ENCODE data around the gene HSF5.

Gene HSF5

DNA sequence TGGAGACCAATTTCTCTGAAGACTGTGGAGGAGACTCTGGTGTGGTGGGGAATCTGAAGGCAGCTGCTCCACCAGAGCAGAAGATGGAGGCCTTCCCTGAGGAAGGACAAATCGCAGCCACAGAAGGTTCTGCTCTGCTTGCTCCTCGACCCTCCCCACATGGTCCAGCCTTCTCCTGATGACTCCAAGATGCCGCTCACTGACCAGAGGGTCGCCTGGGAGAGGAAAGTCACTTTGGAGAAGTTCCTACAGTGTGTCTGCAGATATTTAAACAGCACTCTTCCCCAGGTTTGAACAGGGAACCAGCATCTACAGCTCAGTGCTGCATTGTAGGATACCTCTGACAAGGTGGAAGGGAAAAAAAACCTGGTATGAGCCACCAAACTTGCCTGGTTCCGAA is 115.2 kb downstream of the HSF5 start:
- H3K4me3 ChIP-seq (ENCODE audit: severe bottlenecking): no peak overlapping the region
- no peak for ATAC-seq (ENCODE audit: low read depth)
- H3K27me3 ChIP-seq (ENCODE audit: insufficient read depth, poor library complexity, severe bottlenecking): no peaks in the 10 kb centered on the region
- peaks cover 3% of the 10 kb centered on the region for H3K4me1 ChIP-seq (ENCODE audit: insufficient read depth, poor library complexity, severe bottlenecking)
- no peaks in the 10 kb centered on the region for H3K36me3 ChIP-seq (ENCODE audit: low read depth)
- TF ChIP-seq, protein P1, sequence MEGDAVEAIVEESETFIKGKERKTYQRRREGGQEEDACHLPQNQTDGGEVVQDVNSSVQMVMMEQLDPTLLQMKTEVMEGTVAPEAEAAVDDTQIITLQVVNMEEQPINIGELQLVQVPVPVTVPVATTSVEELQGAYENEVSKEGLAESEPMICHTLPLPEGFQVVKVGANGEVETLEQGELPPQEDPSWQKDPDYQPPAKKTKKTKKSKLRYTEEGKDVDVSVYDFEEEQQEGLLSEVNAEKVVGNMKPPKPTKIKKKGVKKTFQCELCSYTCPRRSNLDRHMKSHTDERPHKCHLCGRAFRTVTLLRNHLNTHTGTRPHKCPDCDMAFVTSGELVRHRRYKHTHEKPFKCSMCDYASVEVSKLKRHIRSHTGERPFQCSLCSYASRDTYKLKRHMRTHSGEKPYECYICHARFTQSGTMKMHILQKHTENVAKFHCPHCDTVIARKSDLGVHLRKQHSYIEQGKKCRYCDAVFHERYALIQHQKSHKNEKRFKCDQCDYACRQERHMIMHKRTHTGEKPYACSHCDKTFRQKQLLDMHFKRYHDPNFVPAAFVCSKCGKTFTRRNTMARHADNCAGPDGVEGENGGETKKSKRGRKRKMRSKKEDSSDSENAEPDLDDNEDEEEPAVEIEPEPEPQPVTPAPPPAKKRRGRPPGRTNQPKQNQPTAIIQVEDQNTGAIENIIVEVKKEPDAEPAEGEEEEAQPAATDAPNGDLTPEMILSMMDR (IDR thresholded peaks at IDR 0.05; ENCODE audit: poor library complexity, severe bottlenecking): no peak
- no peak overlapping the region for H3K27ac ChIP-seq (ENCODE audit: poor library complexity, severe bottlenecking)
- DNase-seq (ENCODE audit: low spot score): no peak
- no peaks in the 10 kb centered on the region for H3K9me3 ChIP-seq (ENCODE audit: severe bottlenecking)

DNA sequence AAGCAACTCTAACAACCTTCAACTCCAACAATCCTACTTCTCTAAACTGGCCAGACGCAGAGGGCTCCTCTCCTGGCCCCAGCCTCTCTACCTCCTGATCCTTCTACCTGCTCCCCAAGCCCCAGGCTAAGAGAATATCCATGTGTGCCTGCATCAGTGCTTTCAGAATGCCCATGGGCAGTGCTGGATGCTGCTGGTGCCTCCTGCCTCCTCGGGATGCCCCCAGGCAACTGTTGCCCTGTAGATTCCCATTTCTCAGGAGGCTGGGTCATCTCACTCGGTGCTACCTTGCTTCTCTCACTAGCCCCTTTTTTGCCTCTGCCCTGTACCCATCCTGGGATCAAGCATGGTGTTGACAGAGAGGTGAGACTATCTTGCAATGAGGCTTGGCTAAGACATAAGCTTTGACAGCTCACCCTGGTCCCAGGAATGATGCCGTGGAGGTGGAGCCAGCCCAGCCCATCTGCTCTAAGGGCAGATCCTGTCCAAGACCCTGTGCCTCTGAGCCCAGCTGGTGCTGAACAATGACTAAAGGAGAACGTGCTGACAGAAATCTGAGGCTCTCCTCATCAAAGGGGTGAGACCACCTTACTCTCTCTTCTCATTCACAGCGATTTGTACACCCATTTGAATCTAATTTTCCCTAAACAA is 116.8 kb downstream of the HSF5 start:
- DNase-seq (ENCODE audit: low spot score) (no peak), ATAC-seq (ENCODE audit: low read depth) (no peak)
- H3K27me3 ChIP-seq (ENCODE audit: insufficient read depth, poor library complexity, severe bottlenecking): no peaks in the 10 kb centered on the region
- TF ChIP-seq, protein P1 (IDR thresholded peaks at IDR 0.05; ENCODE audit: poor library complexity, severe bottlenecking): no peak
- H3K27ac ChIP-seq (ENCODE audit: poor library complexity, severe bottlenecking): no peak overlapping the region
- no peaks in the 10 kb centered on the region for H3K9me3 ChIP-seq (ENCODE audit: severe bottlenecking)
- no peaks in the 10 kb centered on the region for H3K4me1 ChIP-seq (ENCODE audit: insufficient read depth, poor library complexity, severe bottlenecking)
- H3K36me3 ChIP-seq (ENCODE audit: low read depth): no peaks in the 10 kb centered on the region
- H3K4me3 ChIP-seq (ENCODE audit: severe bottlenecking): no peak overlapping the region

DNA sequence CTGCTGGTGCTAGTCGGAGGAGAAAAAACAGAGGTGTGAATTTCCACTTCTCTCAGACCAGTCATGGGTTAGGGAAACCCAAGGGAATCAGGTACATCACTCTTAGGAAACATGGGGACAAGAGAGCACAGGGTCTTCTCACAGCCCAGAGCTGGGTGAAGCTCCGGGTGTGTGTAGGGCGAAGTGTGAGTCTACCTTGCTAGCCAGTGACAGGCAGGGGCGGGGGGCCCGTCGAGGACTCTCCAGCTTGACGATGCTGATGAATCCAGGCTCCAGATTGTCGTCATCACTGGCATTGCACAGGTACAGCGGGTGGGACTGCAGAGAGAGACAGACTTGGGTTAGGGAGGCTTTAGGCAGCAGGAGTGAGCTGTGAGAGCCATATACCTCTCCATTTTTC is 117.5 kb downstream of the HSF5 start:
- no peak overlapping the region for H3K4me3 ChIP-seq (ENCODE audit: severe bottlenecking)
- DNase-seq (ENCODE audit: low spot score) (no peak), ATAC-seq (ENCODE audit: low read depth) (no peak)
- TF ChIP-seq, protein P1 (IDR thresholded peaks at IDR 0.05; ENCODE audit: poor library complexity, severe bottlenecking): no peak
- no peak overlapping the region for H3K27ac ChIP-seq (ENCODE audit: poor library complexity, severe bottlenecking)
- H3K27me3 ChIP-seq (ENCODE audit: insufficient read depth, poor library complexity, severe bottlenecking): no peaks in the 10 kb centered on the region
- no peaks in the 10 kb centered on the region for H3K4me1 ChIP-seq (ENCODE audit: insufficient read depth, poor library complexity, severe bottlenecking)
- no peaks in the 10 kb centered on the region for H3K9me3 ChIP-seq (ENCODE audit: severe bottlenecking)
- no peaks in the 10 kb centered on the region for H3K36me3 ChIP-seq (ENCODE audit: low read depth)

DNA sequence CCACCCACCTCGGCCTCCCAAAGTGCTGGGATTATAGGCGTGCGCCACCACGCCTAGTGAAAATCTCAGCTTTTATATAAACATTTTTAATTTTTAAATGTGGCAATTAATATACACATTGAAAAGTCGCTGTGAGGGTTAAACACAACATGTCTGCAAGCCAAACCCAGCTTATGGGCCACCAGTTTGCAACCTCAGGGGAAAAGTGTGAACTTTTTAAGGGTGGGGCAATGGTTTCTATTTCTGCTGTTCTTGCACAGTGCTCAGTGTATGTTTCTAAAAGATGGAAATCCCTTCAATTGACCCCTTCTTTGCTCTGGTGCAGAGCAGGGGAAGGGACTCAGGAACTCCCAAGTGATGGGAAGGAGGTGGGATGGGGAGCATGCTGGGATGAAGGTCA is 117.9 kb downstream of the HSF5 start:
- TF ChIP-seq, protein P1 (IDR thresholded peaks at IDR 0.05; ENCODE audit: poor library complexity, severe bottlenecking): no peak
- Histone ChIP-seq H3K27me3 (ENCODE audit: insufficient read depth, poor library complexity, severe bottlenecking) (no peaks in the 10 kb centered on the region), H3K4me1 (ENCODE audit: insufficient read depth, poor library complexity, severe bottlenecking) (peaks cover under 1% of the 10 kb centered on the region), H3K9me3 (ENCODE audit: severe bottlenecking) (no peaks in the 10 kb centered on the region), H3K36me3 (ENCODE audit: low read depth) (no peaks in the 10 kb centered on the region), H3K27ac (ENCODE audit: poor library complexity, severe bottlenecking) (no peak overlapping the region), H3K4me3 (ENCODE audit: severe bottlenecking) (no peak overlapping the region)
- DNase-seq (ENCODE audit: low spot score): no peak
- no peak for ATAC-seq (ENCODE audit: low read depth)

Measured in RWPE2 (cell line).